GM21390 (cell line): ENCODE data around the gene GALNT14.

ENCODE experiments used
- ATAC-seq: cut with Tn5 transposase; IDR thresholded peaks from one replicate; pipeline ENCODE4 v1.9.1; 2021; ENCODE audit not compliant: unreplicated experiment

The GALNT14 gene

GRCh38 chr2:31136732-31137131 is 1.5 kb downstream of the GALNT14 start:
- no peak for ATAC-seq

GRCh38 chr2:31136000-31136399 is 2.2 kb downstream of the GALNT14 start:
- no peak for ATAC-seq

GRCh38 chr2:31134480-31134879 is 3.8 kb downstream of the GALNT14 start:
- ATAC-seq, result no peak

- no peak for ATAC-seq
Measured at GRCh38 chr2:31132786-31133185, 5.5 kb downstream of the GALNT14 start.

- ATAC-seq, result no peak
Measured at GRCh38 chr2:31131871-31132270, 6.4 kb downstream of the GALNT14 start.

GRCh38 chr2:31129375-31130171 is 8.7 kb downstream of the GALNT14 start:
- ATAC-seq, result no peak

- no peak for ATAC-seq
Measured at GRCh38 chr2:31127931-31128330, 10.3 kb downstream of the GALNT14 start.

GRCh38 chr2:31125918-31126695 is 12.1 kb downstream of the GALNT14 start:
- no peak for ATAC-seq

- ATAC-seq, result no peak
Measured at GRCh38 chr2:31124904-31125303, 13.3 kb downstream of the GALNT14 start.

GRCh38 chr2:31122133-31122532 is 16.1 kb downstream of the GALNT14 start:
- ATAC-seq, result no peak

GRCh38 chr2:31113765-31114164 is 24.5 kb downstream of the GALNT14 start:
- no peak for ATAC-seq

GRCh38 chr2:31112544-31112943 is 25.7 kb downstream of the GALNT14 start:
- ATAC-seq, result no peak

GRCh38 chr2:31110998-31111397 is 27.2 kb downstream of the GALNT14 start:
- ATAC-seq, result no peak

- no peak for ATAC-seq
Measured at GRCh38 chr2:31110431-31110830, 27.8 kb downstream of the GALNT14 start.

GRCh38 chr2:31109633-31110192 is 28.5 kb downstream of the GALNT14 start:
- ATAC-seq, result no peak

- no peak for ATAC-seq
Measured at GRCh38 chr2:31108561-31109286, 29.5 kb downstream of the GALNT14 start.

GRCh38 chr2:31107591-31108300 is 30.5 kb downstream of the GALNT14 start:
- no peak for ATAC-seq

- no peak for ATAC-seq
Measured at GRCh38 chr2:31101701-31102100, 36.5 kb downstream of the GALNT14 start.

- no peak for ATAC-seq
Measured at GRCh38 chr2:31097962-31098613, 40.2 kb downstream of the GALNT14 start.

- ATAC-seq, result no peak
Measured at GRCh38 chr2:31090188-31090587, 48.1 kb downstream of the GALNT14 start.
